Measurements from ENCODE around the gene PARD3.

GRCh38 chr10:34249634-34250033 is 565.5 kb downstream of the PARD3 start:
- TF ChIP-seq, protein P1, sequence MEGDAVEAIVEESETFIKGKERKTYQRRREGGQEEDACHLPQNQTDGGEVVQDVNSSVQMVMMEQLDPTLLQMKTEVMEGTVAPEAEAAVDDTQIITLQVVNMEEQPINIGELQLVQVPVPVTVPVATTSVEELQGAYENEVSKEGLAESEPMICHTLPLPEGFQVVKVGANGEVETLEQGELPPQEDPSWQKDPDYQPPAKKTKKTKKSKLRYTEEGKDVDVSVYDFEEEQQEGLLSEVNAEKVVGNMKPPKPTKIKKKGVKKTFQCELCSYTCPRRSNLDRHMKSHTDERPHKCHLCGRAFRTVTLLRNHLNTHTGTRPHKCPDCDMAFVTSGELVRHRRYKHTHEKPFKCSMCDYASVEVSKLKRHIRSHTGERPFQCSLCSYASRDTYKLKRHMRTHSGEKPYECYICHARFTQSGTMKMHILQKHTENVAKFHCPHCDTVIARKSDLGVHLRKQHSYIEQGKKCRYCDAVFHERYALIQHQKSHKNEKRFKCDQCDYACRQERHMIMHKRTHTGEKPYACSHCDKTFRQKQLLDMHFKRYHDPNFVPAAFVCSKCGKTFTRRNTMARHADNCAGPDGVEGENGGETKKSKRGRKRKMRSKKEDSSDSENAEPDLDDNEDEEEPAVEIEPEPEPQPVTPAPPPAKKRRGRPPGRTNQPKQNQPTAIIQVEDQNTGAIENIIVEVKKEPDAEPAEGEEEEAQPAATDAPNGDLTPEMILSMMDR (IDR thresholded peaks at IDR 0.05; ENCODE audit: extremely low read depth in 1 of 2, insufficient read depth in 1 of 2, low read depth in 1 of 2, low read length in 2 of 2) = no peak
- TF ChIP-seq, protein P2, sequence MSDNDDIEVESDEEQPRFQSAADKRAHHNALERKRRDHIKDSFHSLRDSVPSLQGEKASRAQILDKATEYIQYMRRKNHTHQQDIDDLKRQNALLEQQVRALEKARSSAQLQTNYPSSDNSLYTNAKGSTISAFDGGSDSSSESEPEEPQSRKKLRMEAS (IDR thresholded peaks at IDR 0.05; ENCODE audit: insufficient read depth, insufficient read length) = no peak
- TF ChIP-seq POLR2A (IDR thresholded peaks at IDR 0.05; ENCODE audit: low read depth, low read length) (no peak), EZH2 (IDR thresholded peaks at IDR 0.05; ENCODE audit: borderline replicate concordance, low read depth, low read length, severe bottlenecking) (no peak), POLR2AphosphoS5 (IDR thresholded peaks at IDR 0.05; ENCODE audit: insufficient read depth, low read depth, low read length) (no peak), FOS (IDR thresholded peaks at IDR 0.05; ENCODE audit: borderline replicate concordance, insufficient read depth, low read length) (no peak), JUN (IDR thresholded peaks at IDR 0.05; ENCODE audit: borderline replicate concordance, insufficient read depth, insufficient read length, low read depth) (no peak)
